BJ (cell line): Measurements from ENCODE around the gene CD247. TPM values are rescaled to one million over a fixed set of nuclear protein-coding genes. Genes with fewer than 3 reads are reported as not detected.

Experiments
- CTCF ChIA-PET: fragments of 350-600 bp; formaldehyde crosslinking; extraction: SDS; loops from one replicate; lab custom pipeline; 2021; ENCODE audit warnings: antibody characterized with exemption, inconsistent platforms; lab: Yijun Ruan, JAX
- POLR2A ChIA-PET: fragments of 300-600 bp; sonication (Branson Sonifier 250); formaldehyde crosslinking; extraction: SDS; loops from one replicate; lab custom pipeline; 2021; ENCODE audit warnings: antibody characterized with exemption; lab: Charles Lee
- DNase-seq: peaks from one replicate; pipeline ENCODE4 v3.0.0-alpha.2; 2011; ENCODE audit warnings: low read depth
- H3K27me3 ChIP-seq: 2 replicates; pipeline ENCODE4 v1.6.0; 2011; ENCODE audit warnings: low read length; ENCODE audit not compliant: control insufficient read depth, insufficient read depth
- H3K36me3 ChIP-seq: 2 replicates; pipeline ENCODE4 v1.5.1; 2011; ENCODE audit warnings: low read length; ENCODE audit not compliant: control insufficient read depth, insufficient read depth
- H3K4me3 ChIP-seq: 2 replicates; pipeline ENCODE4 v1.5.1; 2011; ENCODE audit warnings: low read depth, mild to moderate bottlenecking, control low read depth, low read length
- CTCF ChIP-seq: IDR thresholded peaks from 2 replicates; pipeline ENCODE4 v1.5.1; 2011; ENCODE audit warnings: low read depth, mild to moderate bottlenecking, control low read depth, inconsistent platforms, low read length, moderate library complexity; ENCODE audit not compliant: insufficient read depth
- polyA plus RNA-seq: library from polyadenylated mRNA; depleted of rRNA; stranded (reverse); fragments of >200 nt; gene quantifications from 2 replicates; pipeline ENCODE4 v1.2.3, GENCODE V29; 2011

The CD247 gene
- polyA plus RNA-seq, 1 experiment, result not detected

GRCh38 chr1:167517535-167518330 lies 596 bp downstream of the CD247 start:
- H3K27me3 ChIP-seq, result peaks cover 3% of the 10 kb centered on the region; the same call in 1 of the 2 replicates
- POLR2A ChIA-PET, result no interaction called here
- no peaks in the 10 kb centered on the region for H3K36me3 ChIP-seq
- H3K4me3 ChIP-seq, result no peak overlapping the region
- no peak for DNase-seq
- TF ChIP-seq CTCF, result no peak
- CTCF ChIA-PET, result interaction anchor here (1.0 to 4.5 kb wide), 2 partner anchors 16 to 20 kb away, joined by 4 to 22 read pairs; no protein-coding TSS in a partner anchor

- H3K4me3 ChIP-seq, result no peak overlapping the region
- TF ChIP-seq CTCF, result no peak
- DNase-seq, result no peak
- H3K36me3 ChIP-seq, result no peaks in the 10 kb centered on the region
- ChIA-PET CTCF (interaction anchor here (1.0 to 4.5 kb wide), 3 partner anchors 17 to 24 kb away, joined by 4 to 22 read pairs (median 10); no protein-coding TSS in a partner anchor), POLR2A (no interaction called here)
- H3K27me3 ChIP-seq, result peaks cover 6% of the 10 kb centered on the region; the same call in 1 of the 2 replicates
Measured at GRCh38 chr1:167516404-167517388, 1.6 kb downstream of the CD247 start.

GRCh38 chr1:167515893-167516321 lies 2.4 kb downstream of the CD247 start:
- peaks cover 6% of the 10 kb centered on the region; the same call in 1 of the 2 replicates for H3K27me3 ChIP-seq
- ChIA-PET POLR2A (no interaction called here), CTCF (interaction anchor here (2.3 to 4.5 kb wide), 2 partner anchors 18 to 25 kb away, joined by 10 to 22 read pairs; no protein-coding TSS in a partner anchor)
- DNase-seq, result no peak
- no peak for TF ChIP-seq CTCF
- no peaks in the 10 kb centered on the region for H3K36me3 ChIP-seq
- H3K4me3 ChIP-seq, result no peak overlapping the region

GRCh38 chr1:167515461-167515860 lies 2.9 kb downstream of the CD247 start:
- no peak for DNase-seq
- CTCF ChIA-PET, result interaction anchor here (2.3 kb wide), 1 partner anchor 25 kb away, joined by 10 read pairs; no protein-coding TSS in a partner anchor
- Histone ChIP-seq H3K27me3 (peaks cover 6% of the 10 kb centered on the region; the same call in 1 of the 2 replicates), H3K36me3 (no peaks in the 10 kb centered on the region), H3K4me3 (no peak overlapping the region)
- no peak for TF ChIP-seq CTCF
- POLR2A ChIA-PET, result no interaction called here
